Thyroid gland (tissue), 4 donors: ENCODE measurements around the gene RAPH1. TPM values are rescaled to one million over a fixed set of nuclear protein-coding genes. Genes with fewer than 3 reads are reported as not detected.
A peak's percentile ranks its signal among the peaks of the same experiment; 100 is the strongest.

Source experiments
- DNase-seq, 2 donors: peaks; one replicate each; pipeline ENCODE4 v3.0.0-alpha.2; 2019
- H3K27ac ChIP-seq, 3 donors: fragments of 200-600 bp; sonication (generic); 1 replicate in 2 of 3; 2 replicates in 1 of 3; pipeline ENCODE4 v1.5.1; 2016 to 2019; ENCODE audit warnings: mild to moderate bottlenecking in 1 of 3, moderate library complexity in 1 of 3
- H3K27me3 ChIP-seq: fragments of 200-600 bp; sonication (generic); one replicate; pipeline ENCODE4 v1.5.1; 2019
- H3K36me3 ChIP-seq, 2 donors: fragments of 200-600 bp; sonication (generic); one replicate each; pipeline ENCODE4 v1.5.1; 2016 to 2019
- H3K4me1 ChIP-seq, 2 donors: fragments of 200-600 bp; sonication (generic); one replicate each; pipeline ENCODE4 v1.5.1; 2017 to 2019
- H3K4me3 ChIP-seq, 3 donors: fragments of 200-600 bp; sonication (generic); replicated peaks in 1 of 3; 1 replicate in 2 of 3; 2 replicates in 1 of 3; pipeline ENCODE4 v1.5.1; 2016; ENCODE audit warnings: mild to moderate bottlenecking in 1 of 3
- H3K9me3 ChIP-seq: fragments of 200-600 bp; sonication (generic); one replicate; pipeline ENCODE4 v1.5.1; 2017
- POLR2A ChIP-seq, 2 donors: fragments of 450-650 bp; IDR thresholded peaks; one replicate each; pipeline ENCODE4 v1.6.1; 2017; ENCODE audit warnings: antibody characterized with exemption in 2 of 2, mild to moderate bottlenecking in 2 of 2, moderate library complexity in 1 of 2
- WGBS, 2 donors: methylation state at CpG; one replicate each; pipeline ENCODE4 v1.1.5; 2017; 5-methylcytosine and 5-hydroxymethylcytosine counted together
- intact Hi-C: fragments of 100-400 bp; cut with DNase I; formaldehyde crosslinking; loops from one replicate; pipeline ENCODE4 v1.15.1; 2023
- total RNA-seq, 4 donors: library from RNA; depleted of rRNA; stranded (reverse); fragments of >200 nt; gene quantifications; one replicate each; pipeline ENCODE4 v1.2.3, GENCODE V29; 2016
- TF ChIP-seq, protein P1 (sequence below), 6 experiments: fragments of 200-600 bp in 3 of 6; fragments of 450-650 bp in 3 of 6; sonication (generic) in 3 of 6; IDR thresholded peaks; one replicate each; pipeline ENCODE4 v1.5.1; 2016 to 2019; ENCODE audit warnings: antibody characterized with exemption in 6 of 6, mild to moderate bottlenecking in 2 of 6, inconsistent platforms in 1 of 6, moderate library complexity in 1 of 6

Gene RAPH1
- total RNA-seq, 4 donors from 2014 or later, result 67.3 to 187 (median 99.4) TPM

DNA sequence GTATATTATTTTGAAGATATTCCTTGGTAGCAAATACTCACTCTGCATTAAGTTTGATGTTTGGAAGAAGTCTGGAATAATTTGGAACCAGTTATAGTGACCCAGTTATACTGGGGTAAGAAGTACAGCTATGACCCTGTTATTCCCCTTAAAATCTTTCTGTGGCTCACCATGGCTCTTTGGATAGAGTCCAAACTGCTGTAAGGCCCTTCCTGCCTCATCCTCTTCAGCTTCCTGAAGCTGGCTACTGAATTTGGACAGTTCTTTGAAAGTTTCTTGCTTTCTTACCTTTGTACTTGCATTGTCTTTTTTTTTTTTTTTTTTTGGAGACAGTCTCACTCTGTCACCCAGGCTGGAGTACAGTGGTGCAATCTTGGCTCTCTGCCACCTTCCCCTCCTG is 121.3 kb downstream of the RAPH1 start:
- no peak for TF ChIP-seq POLR2A (IDR thresholded peaks at IDR 0.05)
- TF ChIP-seq, protein P1, sequence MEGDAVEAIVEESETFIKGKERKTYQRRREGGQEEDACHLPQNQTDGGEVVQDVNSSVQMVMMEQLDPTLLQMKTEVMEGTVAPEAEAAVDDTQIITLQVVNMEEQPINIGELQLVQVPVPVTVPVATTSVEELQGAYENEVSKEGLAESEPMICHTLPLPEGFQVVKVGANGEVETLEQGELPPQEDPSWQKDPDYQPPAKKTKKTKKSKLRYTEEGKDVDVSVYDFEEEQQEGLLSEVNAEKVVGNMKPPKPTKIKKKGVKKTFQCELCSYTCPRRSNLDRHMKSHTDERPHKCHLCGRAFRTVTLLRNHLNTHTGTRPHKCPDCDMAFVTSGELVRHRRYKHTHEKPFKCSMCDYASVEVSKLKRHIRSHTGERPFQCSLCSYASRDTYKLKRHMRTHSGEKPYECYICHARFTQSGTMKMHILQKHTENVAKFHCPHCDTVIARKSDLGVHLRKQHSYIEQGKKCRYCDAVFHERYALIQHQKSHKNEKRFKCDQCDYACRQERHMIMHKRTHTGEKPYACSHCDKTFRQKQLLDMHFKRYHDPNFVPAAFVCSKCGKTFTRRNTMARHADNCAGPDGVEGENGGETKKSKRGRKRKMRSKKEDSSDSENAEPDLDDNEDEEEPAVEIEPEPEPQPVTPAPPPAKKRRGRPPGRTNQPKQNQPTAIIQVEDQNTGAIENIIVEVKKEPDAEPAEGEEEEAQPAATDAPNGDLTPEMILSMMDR (IDR thresholded peaks at IDR 0.05), result no peak
- Histone ChIP-seq H3K9me3 (no peaks in the 10 kb centered on the region), H3K27me3 (no peaks in the 10 kb centered on the region), H3K27ac (no peak overlapping the region), H3K4me1 (peaks cover 0 to 11% of the 10 kb centered on the region in 2 donors), H3K36me3 (peaks cover 8 to 11% of the 10 kb centered on the region in 2 donors), H3K4me3 (no peak overlapping the region)
- DNase-seq, result peak in 1 of 2 donors; percentile 18
- intact Hi-C loops, result no loop called here

DNA sequence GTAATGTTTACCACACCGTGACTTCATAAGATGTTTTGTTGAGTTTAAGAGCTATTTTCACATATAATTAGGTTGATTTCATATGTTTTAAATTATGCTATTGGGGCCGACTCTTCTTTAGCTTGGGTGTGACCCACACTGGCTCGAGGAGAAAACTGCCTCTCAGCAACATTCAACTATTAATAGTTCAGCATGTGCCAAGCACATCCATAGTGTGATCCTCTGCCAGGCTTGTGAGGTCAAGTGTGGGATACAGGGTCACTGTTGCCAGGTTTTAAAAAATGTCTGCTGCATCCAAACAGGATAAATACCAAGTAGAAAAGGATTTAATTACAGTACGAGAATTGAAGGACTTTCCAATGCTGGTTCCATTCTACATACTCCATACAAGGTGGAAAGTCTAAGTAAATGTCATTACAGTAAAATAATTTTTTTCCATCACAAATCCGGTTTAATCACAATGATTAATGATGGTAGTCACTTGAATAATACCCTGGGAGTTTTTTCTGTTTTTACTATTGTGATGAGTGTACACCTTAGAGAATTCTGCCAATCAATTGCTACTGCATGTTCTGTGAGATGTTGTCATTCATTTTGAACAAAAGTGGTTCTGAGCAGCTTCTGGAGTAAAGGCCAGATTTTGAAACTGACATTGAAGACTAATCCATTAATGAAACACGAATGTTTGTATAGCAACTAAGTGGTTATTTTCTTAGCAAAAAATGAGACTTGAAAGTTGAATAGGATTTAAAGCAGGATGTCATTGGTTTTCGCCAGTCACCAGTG is 122.4 kb downstream of the RAPH1 start:
- H3K36me3 ChIP-seq, result peaks cover 8 to 11% of the 10 kb centered on the region in 2 donors
- H3K27me3 ChIP-seq, result no peaks in the 10 kb centered on the region
- H3K27ac ChIP-seq, result no peak overlapping the region
- H3K4me1 ChIP-seq, result peaks cover 0 to 11% of the 10 kb centered on the region in 2 donors
- TF ChIP-seq, protein P1 (IDR thresholded peaks at IDR 0.05), result no peak
- TF ChIP-seq POLR2A (IDR thresholded peaks at IDR 0.05), result no peak
- peak in 1 of 2 donors; percentile 16 for DNase-seq
- no peaks in the 10 kb centered on the region for H3K9me3 ChIP-seq
- intact Hi-C loops, result no loop called here
- H3K4me3 ChIP-seq, result no peak overlapping the region
- whole genome bisulfite sequencing, 2 donors, result 53 to 63% methylated on average over 7 of the region's 7 CpGs

DNA sequence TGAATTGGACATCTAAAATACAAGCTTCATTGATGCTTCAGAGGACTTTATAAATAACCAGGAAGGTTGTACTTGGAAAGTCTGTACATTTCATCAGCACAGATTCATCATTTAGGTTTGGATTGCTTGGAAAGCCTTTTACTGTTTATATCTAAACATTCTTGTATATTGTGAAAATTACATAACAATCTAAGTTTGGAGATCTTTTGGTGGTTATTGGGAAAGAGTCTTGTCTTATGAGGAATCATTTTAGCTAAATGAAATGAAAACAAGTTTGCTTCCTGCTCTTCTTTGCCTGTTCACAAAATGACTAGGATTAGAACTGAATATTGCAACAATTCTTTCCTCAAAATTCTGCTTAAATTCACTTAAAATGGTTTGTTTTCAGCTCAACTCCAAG is 127.6 kb downstream of the RAPH1 start:
- Histone ChIP-seq H3K27me3 (no peaks in the 10 kb centered on the region), H3K36me3 (peaks cover 9 to 16% of the 10 kb centered on the region in 2 donors), H3K9me3 (no peaks in the 10 kb centered on the region), H3K4me3 (no peak overlapping the region), H3K27ac (no peak overlapping the region), H3K4me1 (no peaks in the 10 kb centered on the region)
- TF ChIP-seq, protein P1 (IDR thresholded peaks at IDR 0.05), result no peak
- TF ChIP-seq POLR2A (IDR thresholded peaks at IDR 0.05), result no peak
- intact Hi-C loops, result no loop called here
- DNase-seq, result no peak

DNA sequence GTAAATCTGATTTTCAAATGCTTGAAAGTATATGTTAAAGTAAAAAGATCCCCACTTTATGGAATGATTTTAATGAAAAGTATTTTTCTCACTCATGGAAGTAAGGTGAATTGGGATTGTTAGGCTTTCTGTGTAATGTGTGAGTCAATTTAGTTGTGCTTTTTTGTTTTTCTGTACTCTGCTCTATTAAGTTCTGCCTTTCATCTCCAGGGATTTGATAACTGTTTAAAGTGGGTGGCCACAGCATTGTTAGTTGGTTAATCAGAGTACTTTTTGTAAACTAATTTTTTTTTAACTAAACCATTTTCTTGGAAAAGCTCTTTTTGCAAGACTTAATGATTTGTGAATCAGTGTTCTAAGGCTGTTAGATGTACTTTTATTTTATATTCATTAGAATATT is 130.1 kb downstream of the RAPH1 start:
- Histone ChIP-seq H3K4me3 (no peak overlapping the region), H3K27me3 (no peaks in the 10 kb centered on the region), H3K36me3 (peaks cover 9 to 12% of the 10 kb centered on the region in 2 donors), H3K4me1 (no peaks in the 10 kb centered on the region), H3K9me3 (no peaks in the 10 kb centered on the region), H3K27ac (no peak overlapping the region)
- intact Hi-C loops, result no loop called here
- DNase-seq, result no peak
- TF ChIP-seq, protein P1 (IDR thresholded peaks at IDR 0.05), result no peak
- TF ChIP-seq POLR2A (IDR thresholded peaks at IDR 0.05), result no peak

DNA sequence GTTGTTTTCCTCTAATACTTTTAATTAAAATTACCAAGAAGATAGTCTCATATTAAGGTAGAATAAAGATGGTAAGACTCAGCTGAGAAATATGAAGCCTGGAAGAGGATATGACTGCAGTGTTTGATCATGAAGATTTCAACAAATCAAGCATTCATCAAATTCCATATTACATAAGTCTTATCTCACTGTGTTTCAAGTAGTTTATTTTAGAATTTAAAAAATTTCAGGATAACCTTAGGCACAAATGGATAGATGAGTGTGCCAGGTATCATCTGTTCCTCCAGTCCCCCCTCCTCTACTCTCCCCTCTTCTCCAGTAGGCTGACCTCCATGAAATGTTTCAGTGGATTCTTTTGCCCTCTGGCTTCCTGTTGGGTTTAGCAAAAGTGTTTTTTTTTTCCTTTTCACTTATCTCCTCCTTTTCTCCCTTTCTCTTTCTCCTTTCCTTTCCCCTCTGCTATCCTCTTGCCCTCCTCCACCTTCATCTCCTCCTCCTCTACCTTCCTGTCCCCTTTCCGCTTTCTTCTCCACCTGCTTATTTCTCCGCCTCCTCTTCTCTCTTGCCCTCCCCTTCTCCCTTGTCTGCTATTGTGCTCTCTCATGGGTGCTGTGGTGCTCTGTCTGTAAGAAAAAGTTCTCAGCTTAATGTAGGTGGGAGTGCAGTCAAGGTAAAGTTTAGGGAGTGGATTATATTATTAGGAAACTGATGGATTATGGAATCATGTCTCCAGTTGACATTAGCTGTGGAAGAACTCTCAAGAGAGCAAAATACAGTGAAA is 134.1 kb downstream of the RAPH1 start:
- WGBS, 2 donors, result 97% methylated on average over 2 of the region's 2 CpGs
- Histone ChIP-seq H3K36me3 (peaks cover 0 to 10% of the 10 kb centered on the region in 2 donors), H3K4me3 (no peak overlapping the region), H3K27ac (no peak overlapping the region), H3K27me3 (no peaks in the 10 kb centered on the region), H3K9me3 (no peaks in the 10 kb centered on the region), H3K4me1 (peaks cover 0 to 1% of the 10 kb centered on the region in 2 donors)
- no peak for DNase-seq
- TF ChIP-seq, protein P1 (IDR thresholded peaks at IDR 0.05), result no peak
- TF ChIP-seq POLR2A (IDR thresholded peaks at IDR 0.05), result no peak
- intact Hi-C loops, result no loop called here
